ENCODE results near the gene SEC61B.
"Not testable (repeated sequence)": the region's sequence is repeated elsewhere in the genome, so short reads cannot be mapped to it uniquely, and the experiment has no call there.

The SEC61B gene

DNA sequence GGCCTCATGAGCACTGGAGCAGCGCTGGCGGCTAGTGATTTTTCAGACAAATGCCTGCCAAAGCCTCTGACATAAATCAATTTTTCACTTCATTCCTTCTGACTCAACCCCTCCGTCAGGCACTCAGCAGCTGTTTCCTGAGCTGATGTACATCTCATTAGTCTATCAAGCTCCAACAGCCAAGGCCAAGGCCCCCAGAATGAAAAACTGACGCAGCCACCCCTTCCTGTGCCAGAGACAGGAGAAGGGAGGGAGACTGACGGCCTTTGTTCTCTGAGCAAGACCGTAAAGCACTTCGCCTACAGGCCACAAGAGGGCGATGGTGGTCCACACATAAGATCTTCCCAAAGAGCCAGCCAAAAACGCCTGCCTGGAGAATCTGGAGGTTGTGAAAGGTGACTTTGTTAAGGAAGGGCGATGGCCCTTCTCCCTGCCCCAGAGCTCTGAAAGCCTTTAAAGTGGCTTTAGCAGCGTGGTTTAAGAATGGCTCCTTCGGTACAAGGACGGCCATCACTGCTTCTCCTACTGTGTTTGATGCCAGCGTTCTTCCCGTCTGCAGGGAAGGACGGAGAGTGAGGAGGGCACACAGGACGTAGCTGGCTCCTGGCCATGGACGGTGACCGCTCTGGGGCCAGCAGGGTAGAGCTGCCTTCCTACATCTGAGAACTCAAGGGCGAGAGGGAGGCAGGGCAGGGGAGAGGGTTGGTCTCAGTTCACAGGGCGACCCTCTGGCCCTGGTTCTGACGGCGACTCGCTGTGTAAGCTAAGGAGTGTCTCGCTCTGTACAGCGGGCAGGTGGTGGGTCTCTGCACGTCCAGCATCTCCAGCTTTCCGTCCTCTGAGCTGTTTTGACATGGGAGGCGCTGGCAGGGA, 37.4 kb upstream of the SEC61B start:
- Mint-ChIP-seq H3K27ac (no peak overlapping the region), H3K4me3 (no peak overlapping the region), H3K36me3 (ENCODE audit: low read depth) (no peaks in the 10 kb centered on the region), H3K9me3 (no peaks in the 10 kb centered on the region), H3K27me3 (ENCODE audit: low read depth) (peaks cover 10% of the 10 kb centered on the region), H3K4me1 (ENCODE audit: low read depth) (peaks cover 30% of the 10 kb centered on the region)
- DNase-seq (ENCODE audit: low spot score) = peak; percentile 77

DNA sequence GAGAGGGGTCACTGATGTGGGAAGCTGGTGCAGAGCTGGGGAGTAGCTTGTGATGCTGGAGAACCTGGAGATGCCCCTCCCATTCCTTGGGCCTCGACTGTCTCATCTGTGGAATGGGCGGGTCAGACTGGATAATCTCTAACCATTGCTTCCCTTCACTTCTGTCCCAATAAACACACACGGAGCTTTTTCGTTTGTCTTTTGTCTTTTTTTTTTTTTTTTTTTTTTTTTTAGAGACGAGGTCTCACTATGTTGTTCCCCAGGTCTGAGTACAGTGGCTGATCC, 36.8 kb upstream of the SEC61B start:
- Mint-ChIP-seq H3K9me3 (no peaks in the 10 kb centered on the region), H3K4me3 (no peak overlapping the region), H3K36me3 (ENCODE audit: low read depth) (no peaks in the 10 kb centered on the region), H3K27ac (no peak overlapping the region), H3K4me1 (ENCODE audit: low read depth) (peaks cover 26% of the 10 kb centered on the region), H3K27me3 (ENCODE audit: low read depth) (peaks cover 10% of the 10 kb centered on the region)
- DNase-seq (ENCODE audit: low spot score) = no peak

DNA sequence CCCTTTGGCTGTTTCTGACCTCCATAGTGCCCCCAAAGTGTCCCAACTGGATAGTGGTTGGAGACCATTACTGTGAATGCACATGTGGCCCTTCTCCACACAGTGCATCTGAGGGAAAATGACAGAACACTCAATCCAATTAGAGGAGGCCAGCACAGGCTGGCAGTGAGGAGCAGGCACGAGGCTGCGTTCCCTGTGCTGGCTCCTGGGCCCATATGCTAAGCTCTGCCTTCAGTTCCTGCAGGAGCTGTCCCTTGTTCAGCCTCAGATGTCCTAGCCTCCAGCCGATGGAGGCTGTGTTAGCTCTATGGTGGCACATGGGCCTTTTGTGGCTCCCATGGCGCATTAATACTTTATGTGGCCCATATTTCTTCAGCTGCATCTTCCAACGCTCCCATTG, 36.1 kb upstream of the SEC61B start:
- Mint-ChIP-seq H3K27me3 (ENCODE audit: low read depth) (peaks cover 10% of the 10 kb centered on the region), H3K4me3 (no peak overlapping the region), H3K27ac (no peak overlapping the region), H3K4me1 (ENCODE audit: low read depth) (peaks cover 19% of the 10 kb centered on the region), H3K9me3 (no peaks in the 10 kb centered on the region), H3K36me3 (ENCODE audit: low read depth) (no peaks in the 10 kb centered on the region)
- DNase-seq (ENCODE audit: low spot score) = no peak

DNA sequence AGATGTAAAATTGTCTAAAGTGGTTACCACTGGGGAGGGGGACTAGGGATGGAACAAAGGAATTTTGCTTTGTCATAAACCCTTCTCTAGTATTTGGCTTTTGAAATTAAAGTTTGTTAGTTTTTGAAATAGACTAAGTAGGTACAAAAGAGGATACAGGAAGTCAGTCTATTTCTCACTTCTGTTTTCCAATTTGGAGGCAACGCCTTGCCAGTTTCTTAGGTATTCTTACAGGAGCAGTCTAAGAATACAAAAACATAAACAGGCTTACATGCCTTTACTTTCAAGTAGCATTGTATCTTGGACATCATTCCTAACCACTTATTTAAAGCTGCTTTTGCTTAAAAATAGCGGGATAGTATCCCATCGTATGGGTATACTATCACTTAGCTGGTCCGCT, 34.8 kb upstream of the SEC61B start:
- peaks cover 19% of the 10 kb centered on the region for H3K27me3 Mint-ChIP-seq (ENCODE audit: low read depth)
- peaks cover 9% of the 10 kb centered on the region for H3K4me1 Mint-ChIP-seq (ENCODE audit: low read depth)
- H3K4me3 Mint-ChIP-seq = no peak overlapping the region
- no peaks in the 10 kb centered on the region for H3K9me3 Mint-ChIP-seq
- H3K36me3 Mint-ChIP-seq (ENCODE audit: low read depth) = no peaks in the 10 kb centered on the region
- no peak overlapping the region for H3K27ac Mint-ChIP-seq
- no peak for DNase-seq (ENCODE audit: low spot score)

DNA sequence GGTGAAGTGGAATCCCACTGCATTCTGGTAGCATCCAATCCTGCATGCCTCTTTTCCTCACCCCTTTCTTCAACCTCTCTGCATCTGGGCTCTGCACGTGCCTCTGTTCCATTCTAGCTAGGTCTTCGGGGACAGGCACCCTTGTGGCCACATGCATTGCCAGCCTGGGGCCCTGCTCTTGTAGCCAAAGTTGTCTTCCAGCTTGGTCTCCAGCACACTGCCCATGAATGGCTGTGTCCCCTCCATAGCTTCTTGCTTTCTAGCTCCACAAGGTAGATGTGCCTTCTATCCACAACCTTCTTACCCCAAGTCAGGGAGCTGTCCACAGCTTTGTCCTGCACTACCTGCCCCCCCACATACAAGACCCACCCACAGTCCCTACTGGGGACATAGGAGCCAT, 32.9 kb upstream of the SEC61B start:
- Mint-ChIP-seq H3K27me3 (ENCODE audit: low read depth) (peaks cover 23% of the 10 kb centered on the region), H3K36me3 (ENCODE audit: low read depth) (no peaks in the 10 kb centered on the region), H3K4me1 (ENCODE audit: low read depth) (peaks cover 11% of the 10 kb centered on the region), H3K9me3 (no peaks in the 10 kb centered on the region), H3K4me3 (no peak overlapping the region), H3K27ac (no peak overlapping the region)
- DNase-seq (ENCODE audit: low spot score) = no peak

DNA sequence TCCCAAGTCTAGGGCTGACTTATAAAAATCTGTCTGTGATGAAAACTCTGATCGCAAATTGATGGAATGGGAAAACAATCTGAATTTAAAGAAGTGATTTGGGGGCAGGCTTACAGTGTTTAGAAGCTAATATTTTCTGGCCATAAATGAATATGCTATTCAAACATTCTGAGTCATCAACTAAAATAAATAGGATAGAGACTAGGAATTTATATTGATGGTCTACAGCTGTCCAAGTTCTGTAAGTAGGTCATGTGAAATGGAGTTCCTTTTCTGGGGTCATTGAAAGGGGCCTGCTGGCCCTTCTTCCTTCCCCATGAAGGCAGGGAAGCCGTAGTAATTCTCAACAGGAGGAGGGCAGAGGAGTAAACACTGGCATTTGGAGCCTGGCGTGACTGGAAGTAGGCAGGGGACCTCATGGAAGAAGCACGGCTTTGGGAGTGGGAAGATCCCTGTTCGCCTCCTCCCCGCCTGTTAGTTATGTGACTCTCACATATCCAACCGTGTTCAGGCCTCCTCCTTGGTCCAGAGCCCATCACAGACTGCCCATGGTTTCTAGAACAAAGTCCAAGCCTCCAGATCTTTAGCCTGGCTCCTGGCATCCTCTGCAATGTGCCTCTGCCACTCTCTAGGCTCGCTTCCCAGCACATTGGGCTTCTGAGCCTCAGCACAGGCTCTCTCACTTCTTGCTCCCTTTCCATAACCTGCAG, 32.0 kb upstream of the SEC61B start:
- peaks cover 9% of the 10 kb centered on the region for H3K4me1 Mint-ChIP-seq (ENCODE audit: low read depth)
- peaks cover 23% of the 10 kb centered on the region for H3K27me3 Mint-ChIP-seq (ENCODE audit: low read depth)
- H3K4me3 Mint-ChIP-seq = no peak overlapping the region
- no peak for DNase-seq (ENCODE audit: low spot score)
- no peak overlapping the region for H3K27ac Mint-ChIP-seq
- no peaks in the 10 kb centered on the region for H3K36me3 Mint-ChIP-seq (ENCODE audit: low read depth)
- H3K9me3 Mint-ChIP-seq = no peaks in the 10 kb centered on the region

DNA sequence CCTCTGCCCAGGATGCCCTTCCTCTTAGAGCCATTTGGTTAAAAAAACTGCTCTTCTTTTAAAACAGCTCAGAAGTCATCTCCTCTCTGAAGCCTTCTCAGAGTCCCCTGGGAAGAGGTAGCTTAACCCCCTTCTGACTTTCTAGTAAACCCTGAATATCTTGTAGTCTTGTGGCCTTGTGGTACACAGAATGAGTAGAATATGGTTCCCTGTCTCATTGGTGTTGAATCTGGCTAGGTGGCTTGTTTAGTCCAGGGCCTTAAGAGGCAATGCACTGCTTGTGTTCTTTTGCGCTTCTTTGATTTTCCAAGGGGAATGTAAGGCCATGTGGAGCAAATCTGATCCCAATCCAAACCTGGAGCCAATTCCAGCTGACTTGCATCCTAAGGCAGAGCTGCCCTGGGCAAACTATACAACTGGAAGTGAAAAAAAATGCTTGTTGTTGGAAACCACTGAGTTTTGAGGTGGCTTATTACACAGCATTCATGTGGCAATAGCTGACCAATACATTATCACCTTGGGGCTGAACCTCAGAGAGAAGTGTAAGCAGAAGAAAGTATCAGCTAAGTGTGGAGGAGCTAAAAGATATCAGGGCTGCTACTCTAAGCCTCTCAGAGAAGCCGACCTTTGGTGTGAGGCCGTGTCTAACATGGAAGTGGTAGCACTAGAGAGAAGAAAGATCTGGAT, 31.3 kb upstream of the SEC61B start:
- Mint-ChIP-seq H3K4me1 (ENCODE audit: low read depth) (peaks cover 9% of the 10 kb centered on the region), H3K27ac (no peak overlapping the region), H3K36me3 (ENCODE audit: low read depth) (no peaks in the 10 kb centered on the region), H3K9me3 (no peaks in the 10 kb centered on the region), H3K4me3 (no peak overlapping the region), H3K27me3 (ENCODE audit: low read depth) (peaks cover 24% of the 10 kb centered on the region)
- DNase-seq (ENCODE audit: low spot score) = no peak

DNA sequence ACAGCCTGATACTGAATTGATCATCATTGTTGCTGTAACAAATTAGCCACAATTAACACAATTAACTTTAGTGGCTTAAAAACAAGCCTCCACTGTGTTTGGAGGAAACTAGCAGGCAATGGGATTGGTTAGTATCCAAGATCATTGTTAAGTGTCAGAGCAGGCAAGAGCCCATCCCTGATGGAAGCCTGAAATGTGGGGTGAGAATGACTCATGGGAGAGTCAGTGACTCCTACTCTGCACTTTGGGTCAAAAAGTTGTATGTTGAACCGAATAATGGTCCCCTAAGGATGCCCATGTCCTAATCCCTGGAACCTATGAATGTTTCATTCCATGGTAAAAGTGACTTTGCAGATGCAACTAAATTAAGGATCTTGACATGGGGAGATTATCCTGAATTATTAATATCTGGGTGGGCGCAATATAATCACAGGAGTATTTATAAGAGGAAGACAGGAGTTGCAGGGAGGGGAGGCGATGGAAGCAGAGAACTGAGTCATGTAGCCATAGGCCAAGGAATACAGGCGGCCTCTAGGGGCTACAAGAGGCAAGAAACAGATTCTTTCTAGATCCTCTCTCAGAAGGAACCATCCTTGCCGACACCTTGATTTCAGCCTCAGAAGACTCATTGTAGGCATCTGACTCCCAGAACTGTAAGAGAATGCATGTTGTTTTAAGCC, 29.2 kb upstream of the SEC61B start:
- peaks cover 26% of the 10 kb centered on the region for H3K27me3 Mint-ChIP-seq (ENCODE audit: low read depth)
- peaks cover 15% of the 10 kb centered on the region for H3K4me1 Mint-ChIP-seq (ENCODE audit: low read depth)
- H3K27ac Mint-ChIP-seq = no peak overlapping the region
- no peaks in the 10 kb centered on the region for H3K9me3 Mint-ChIP-seq
- DNase-seq (ENCODE audit: low spot score) = no peak
- no peak overlapping the region for H3K4me3 Mint-ChIP-seq
- no peaks in the 10 kb centered on the region for H3K36me3 Mint-ChIP-seq (ENCODE audit: low read depth)

DNA sequence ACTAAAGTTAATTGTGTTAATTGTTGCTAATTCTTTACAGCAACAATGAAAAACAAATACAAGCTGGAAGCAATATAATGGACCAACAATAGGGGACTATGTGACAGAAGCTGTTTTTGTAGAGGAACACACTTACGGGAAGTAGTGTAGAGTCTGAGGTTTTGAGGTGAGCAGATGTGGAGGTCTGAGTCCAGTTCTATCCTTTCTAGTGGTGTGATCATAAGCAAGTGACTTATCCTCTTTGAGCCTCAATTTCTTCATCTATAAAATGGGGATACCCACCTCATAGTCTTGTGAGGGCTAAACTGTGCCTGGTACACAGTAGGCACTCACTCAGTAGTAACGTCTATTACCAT, 28.6 kb upstream of the SEC61B start:
- H3K4me1 Mint-ChIP-seq (ENCODE audit: low read depth) = peaks cover 16% of the 10 kb centered on the region
- H3K9me3 Mint-ChIP-seq = no peaks in the 10 kb centered on the region
- H3K27ac Mint-ChIP-seq = no peak overlapping the region
- no peak for DNase-seq (ENCODE audit: low spot score)
- H3K36me3 Mint-ChIP-seq (ENCODE audit: low read depth) = no peaks in the 10 kb centered on the region
- no peak overlapping the region for H3K4me3 Mint-ChIP-seq
- H3K27me3 Mint-ChIP-seq (ENCODE audit: low read depth) = peaks cover 23% of the 10 kb centered on the region

DNA sequence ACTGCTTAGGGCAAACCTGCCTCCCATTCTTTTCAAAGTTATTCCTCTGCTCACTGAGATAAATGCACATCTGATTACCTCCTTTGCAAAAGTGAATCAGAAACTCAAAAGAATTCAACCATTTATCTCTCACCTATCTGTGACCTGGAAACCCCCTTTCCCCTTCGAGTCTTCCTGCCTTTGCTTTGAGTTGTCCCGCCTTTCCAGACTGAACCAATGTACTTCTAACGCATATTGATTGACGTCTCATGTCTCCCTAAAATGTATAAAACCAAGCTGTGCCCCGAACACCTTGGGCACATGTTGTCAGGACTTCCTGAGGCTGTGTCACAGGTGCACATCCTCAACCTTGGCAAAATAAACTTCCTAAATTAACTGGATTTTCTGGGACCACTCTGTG, 25.6 kb upstream of the SEC61B start:
- Mint-ChIP-seq H3K27me3 (ENCODE audit: low read depth) (peaks cover 14% of the 10 kb centered on the region), H3K4me1 (ENCODE audit: low read depth) (peaks cover 16% of the 10 kb centered on the region)
- not testable (repeated sequence) for H3K27ac Mint-ChIP-seq; H3K4me3 Mint-ChIP-seq; H3K36me3 Mint-ChIP-seq (ENCODE audit: low read depth); H3K9me3 Mint-ChIP-seq; DNase-seq (ENCODE audit: low spot score)

DNA sequence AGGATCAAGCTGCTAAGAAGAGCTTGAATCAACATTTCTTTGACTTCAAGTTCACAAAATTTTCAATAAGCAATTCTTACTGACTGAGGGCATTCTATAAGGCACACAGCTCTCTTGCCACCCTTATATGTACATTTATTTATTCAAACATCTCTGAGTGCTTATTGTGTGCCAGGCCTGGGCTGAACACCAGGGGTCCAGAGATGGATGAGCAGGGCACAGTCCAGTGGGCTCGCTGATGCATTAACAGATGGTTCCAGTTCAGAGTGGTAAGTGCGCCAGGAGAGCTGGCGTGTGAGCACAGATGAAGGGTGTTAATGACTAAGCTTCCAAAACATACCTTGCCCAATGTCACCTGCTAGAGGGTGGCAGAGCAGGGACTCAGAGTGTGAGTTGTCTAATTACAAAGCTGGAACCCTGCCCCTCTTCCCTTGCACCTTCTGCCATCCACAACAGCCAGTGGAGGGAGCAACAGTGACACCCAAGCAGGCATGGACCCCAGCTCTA, 24.9 kb upstream of the SEC61B start:
- H3K9me3 Mint-ChIP-seq = no peaks in the 10 kb centered on the region
- H3K4me1 Mint-ChIP-seq (ENCODE audit: low read depth) = peaks cover 16% of the 10 kb centered on the region
- no peaks in the 10 kb centered on the region for H3K36me3 Mint-ChIP-seq (ENCODE audit: low read depth)
- no peak overlapping the region for H3K4me3 Mint-ChIP-seq
- peaks cover 14% of the 10 kb centered on the region for H3K27me3 Mint-ChIP-seq (ENCODE audit: low read depth)
- no peak overlapping the region for H3K27ac Mint-ChIP-seq
- no peak for DNase-seq (ENCODE audit: low spot score)

DNA sequence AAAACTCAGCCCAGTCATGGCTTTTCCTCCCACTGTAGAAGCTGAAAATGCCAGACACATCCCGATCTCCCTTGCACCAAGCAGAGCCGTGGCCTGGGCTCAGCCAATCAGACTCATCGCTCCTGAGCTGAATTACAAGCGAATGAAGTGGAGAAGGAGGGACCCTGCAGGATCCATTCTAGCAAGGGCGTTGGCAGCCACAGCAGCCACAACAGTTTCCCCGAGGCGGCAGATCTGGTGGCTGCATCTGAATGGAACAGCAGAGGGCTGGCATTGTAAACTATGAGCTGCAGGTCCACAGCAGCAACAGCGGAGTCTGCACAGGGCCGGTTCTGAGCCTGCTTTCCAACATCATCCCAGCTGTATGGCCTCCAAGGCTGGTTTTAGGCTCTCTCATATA, 24.1 kb upstream of the SEC61B start:
- no peaks in the 10 kb centered on the region for H3K36me3 Mint-ChIP-seq (ENCODE audit: low read depth)

DNA sequence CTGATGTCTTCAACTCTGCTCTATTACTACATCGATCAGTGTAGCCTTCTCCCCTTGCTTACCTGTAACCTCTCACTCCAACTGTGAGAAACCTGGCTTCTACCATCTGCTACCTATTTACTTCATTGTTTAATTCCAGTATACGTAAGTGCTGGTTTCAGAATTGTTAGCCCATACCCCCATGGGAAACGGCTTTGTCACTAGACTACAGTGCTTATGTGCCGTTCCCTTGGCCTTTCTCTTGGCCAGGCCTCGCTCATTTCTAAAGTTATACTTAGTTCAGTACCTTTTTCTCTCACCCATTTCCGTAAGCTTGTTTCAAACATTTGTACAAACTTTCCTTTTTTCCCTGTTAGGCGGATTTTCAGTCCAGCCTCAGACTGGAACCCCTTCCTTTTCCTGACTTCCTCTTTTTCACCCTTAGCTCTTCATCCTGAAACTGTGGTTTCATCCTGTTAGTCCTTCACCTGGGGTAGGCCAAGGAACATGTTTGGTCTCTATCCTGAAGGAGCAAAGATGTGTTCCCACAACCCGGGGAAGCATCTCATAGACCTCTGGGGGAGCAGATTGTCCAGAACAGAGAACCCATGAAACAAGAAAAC, 22.0 kb upstream of the SEC61B start:
- H3K27ac Mint-ChIP-seq = no peak overlapping the region
- no peaks in the 10 kb centered on the region for H3K36me3 Mint-ChIP-seq (ENCODE audit: low read depth)
- H3K4me1 Mint-ChIP-seq (ENCODE audit: low read depth) = peaks cover 9% of the 10 kb centered on the region
- no peak for DNase-seq (ENCODE audit: low spot score)
- H3K4me3 Mint-ChIP-seq = no peak overlapping the region
- H3K27me3 Mint-ChIP-seq (ENCODE audit: low read depth) = peaks cover 9% of the 10 kb centered on the region
- no peaks in the 10 kb centered on the region for H3K9me3 Mint-ChIP-seq

More for the DNA sequence above, 24.1 kb upstream of the SEC61B start:
- no peaks in the 10 kb centered on the region for H3K9me3 Mint-ChIP-seq
- peaks cover 11% of the 10 kb centered on the region for H3K27me3 Mint-ChIP-seq (ENCODE audit: low read depth)
- DNase-seq (ENCODE audit: low spot score) = no peak
- peaks cover 16% of the 10 kb centered on the region for H3K4me1 Mint-ChIP-seq (ENCODE audit: low read depth)
- no peak overlapping the region for H3K27ac Mint-ChIP-seq
- H3K4me3 Mint-ChIP-seq = no peak overlapping the region
